Endodermal cell (in vitro differentiated cells): Measurements from ENCODE around the gene JAKMIP1. TPM values are rescaled to one million over a fixed set of nuclear protein-coding genes. Genes with fewer than 3 reads are reported as not detected.

Experiments used
- DNase-seq: peaks from one replicate; pipeline ENCODE4 v3.0.0-alpha.2; 2017
- H3K27ac ChIP-seq: 2 replicates; pipeline ENCODE4 v1.5.1; 2013; ENCODE audit warnings: mild to moderate bottlenecking, low read depth, low read length, moderate library complexity
- H3K27me3 ChIP-seq: 2 replicates; pipeline ENCODE4 v1.6.1; 2013; ENCODE audit warnings: mild to moderate bottlenecking, low read length, moderate library complexity; ENCODE audit not compliant: insufficient read depth, control insufficient read depth, poor library complexity, severe bottlenecking
- H3K36me3 ChIP-seq: 2 replicates; pipeline ENCODE4 v1.7.0; 2013; ENCODE audit warnings: mild to moderate bottlenecking, low read length, moderate library complexity; ENCODE audit not compliant: control insufficient read depth, insufficient read depth
- H3K4me1 ChIP-seq: one replicate; pipeline ENCODE4 v1.7.0; 2013; ENCODE audit warnings: low read length; ENCODE audit not compliant: control insufficient read depth, insufficient read depth
- H3K4me3 ChIP-seq: 2 replicates; pipeline ENCODE4 v1.5.1; 2013; ENCODE audit warnings: mild to moderate bottlenecking, low read length, moderate library complexity
- H3K9ac ChIP-seq: 2 replicates; pipeline ENCODE4 v1.6.1; 2013; ENCODE audit warnings: mild to moderate bottlenecking, low read length, moderate library complexity; ENCODE audit not compliant: poor library complexity, severe bottlenecking; ENCODE audit errors: extremely low read depth
- H3K9me3 ChIP-seq: 2 replicates; pipeline ENCODE4 v1.6.1; 2013; ENCODE audit warnings: mild to moderate bottlenecking, low read length, moderate library complexity; ENCODE audit not compliant: control insufficient read depth
- H3K27ac Mint-ChIP-seq: 2 replicates; pipeline ENCODE4 v1.8.0; 2020; ENCODE audit warnings: mixed read lengths
- H3K27me3 Mint-ChIP-seq: 2 replicates; pipeline ENCODE4 v1.8.0; 2021; ENCODE audit warnings: mild to moderate bottlenecking, mixed read lengths; ENCODE audit not compliant: insufficient read depth
- H3K36me3 Mint-ChIP-seq: 2 replicates; pipeline ENCODE4 v1.8.0; 2020; ENCODE audit warnings: low read depth, mixed read lengths
- H3K4me1 Mint-ChIP-seq: 2 replicates; pipeline ENCODE4 v1.8.0; 2020; ENCODE audit warnings: mixed read lengths
- H3K4me3 Mint-ChIP-seq: 2 replicates; pipeline ENCODE4 v1.8.0; 2020; ENCODE audit warnings: mild to moderate bottlenecking, moderate library complexity, mixed read lengths
- H3K9me3 Mint-ChIP-seq: 2 replicates; pipeline ENCODE4 v1.8.0; 2020; ENCODE audit warnings: mild to moderate bottlenecking, mixed read lengths
- WGBS, 2 experiments: methylation state at CpG; one replicate each; pipeline versions ENCODE4 v1.1.5 to v1.1.7; 2013; ENCODE audit warnings: missing lambda C conversion rate in 2 of 2, mixed read lengths in 1 of 2; ENCODE audit not compliant: insufficient coverage in 1 of 2, insufficient read length in 1 of 2; 5-methylcytosine and 5-hydroxymethylcytosine counted together
- total RNA-seq, 2 donors: library from RNA; stranded (reverse); fragmentation: NEBNext Ultra II Directional in 1 of 2; extraction: Animal tissue kit (Norgen Biotek cat#: 25700) in 1 of 2; gene quantifications; 2 replicates in 1 of 2; 3 replicates in 1 of 2; pipeline ENCODE4 v1.2.1, GENCODE V29; 2021
- TF ChIP-seq, protein P1 (sequence below): fragments of 200-600 bp; sonication (generic); conservative IDR thresholded peaks from 2 replicates; pipeline ENCODE4 v1.5.0; 2021; ENCODE audit warnings: antibody characterized with exemption, mild to moderate bottlenecking

Gene JAKMIP1
- total RNA-seq, 2 donors from 2014 or later: 10.4 to 11.2 TPM

DNA sequence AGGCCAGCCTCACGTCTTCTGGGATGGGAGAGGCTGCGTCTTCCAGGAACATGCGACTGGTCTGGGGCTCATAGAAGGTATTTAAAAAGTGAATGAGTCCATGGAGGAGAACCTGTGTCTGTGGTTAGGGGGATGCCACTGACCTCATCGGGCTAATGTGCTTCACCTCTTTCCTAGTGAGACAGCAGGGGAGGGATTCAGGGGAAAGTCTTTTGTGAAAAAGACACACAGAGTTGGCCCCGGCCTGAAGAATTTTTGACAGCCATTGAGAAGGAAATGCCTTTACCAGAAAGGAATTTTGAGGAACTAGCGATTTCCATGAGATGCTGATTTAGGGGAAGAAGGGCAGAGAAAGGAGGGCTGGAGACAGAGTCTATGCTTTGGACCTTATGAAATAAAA lies 171.1 kb downstream of the JAKMIP1 start:
- no peak overlapping the region for H3K4me3 Mint-ChIP-seq
- whole genome bisulfite sequencing, 2 experiments: 67 to 73% methylated on average over 5 to 6 of the region's 6 CpGs
- DNase-seq: no peak

DNA sequence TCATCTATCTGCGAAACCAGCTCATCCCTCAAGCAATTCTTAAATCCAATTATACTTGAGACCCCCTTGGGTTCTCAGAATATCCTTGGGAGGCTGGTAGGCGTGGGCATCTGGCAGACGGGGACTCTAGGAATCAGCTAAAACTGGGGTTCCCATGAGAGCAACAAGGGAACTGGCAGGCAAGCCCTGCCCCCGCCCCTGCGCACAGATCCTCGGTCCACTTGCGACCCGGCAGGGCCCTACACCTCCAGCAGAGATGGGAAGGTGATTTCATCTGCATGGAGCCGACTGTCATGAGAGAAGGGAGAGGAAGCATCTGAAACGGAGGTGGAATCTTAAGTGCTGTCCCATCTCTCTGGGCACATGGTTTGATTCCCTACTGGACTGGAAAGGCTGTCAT lies 172.2 kb downstream of the JAKMIP1 start:
- H3K27ac Mint-ChIP-seq: no peak overlapping the region

More for the DNA sequence above, 171.1 kb downstream of the JAKMIP1 start:
- H3K27me3 Mint-ChIP-seq: no peaks in the 10 kb centered on the region
- Histone ChIP-seq H3K9me3 (no peaks in the 10 kb centered on the region), H3K9ac (no peak overlapping the region), H3K4me3 (no peak overlapping the region), H3K27ac (no peak overlapping the region), H3K27me3 (no peaks in the 10 kb centered on the region), H3K4me1 (no peaks in the 10 kb centered on the region), H3K36me3 (no peaks in the 10 kb centered on the region)
- TF ChIP-seq, protein P1, sequence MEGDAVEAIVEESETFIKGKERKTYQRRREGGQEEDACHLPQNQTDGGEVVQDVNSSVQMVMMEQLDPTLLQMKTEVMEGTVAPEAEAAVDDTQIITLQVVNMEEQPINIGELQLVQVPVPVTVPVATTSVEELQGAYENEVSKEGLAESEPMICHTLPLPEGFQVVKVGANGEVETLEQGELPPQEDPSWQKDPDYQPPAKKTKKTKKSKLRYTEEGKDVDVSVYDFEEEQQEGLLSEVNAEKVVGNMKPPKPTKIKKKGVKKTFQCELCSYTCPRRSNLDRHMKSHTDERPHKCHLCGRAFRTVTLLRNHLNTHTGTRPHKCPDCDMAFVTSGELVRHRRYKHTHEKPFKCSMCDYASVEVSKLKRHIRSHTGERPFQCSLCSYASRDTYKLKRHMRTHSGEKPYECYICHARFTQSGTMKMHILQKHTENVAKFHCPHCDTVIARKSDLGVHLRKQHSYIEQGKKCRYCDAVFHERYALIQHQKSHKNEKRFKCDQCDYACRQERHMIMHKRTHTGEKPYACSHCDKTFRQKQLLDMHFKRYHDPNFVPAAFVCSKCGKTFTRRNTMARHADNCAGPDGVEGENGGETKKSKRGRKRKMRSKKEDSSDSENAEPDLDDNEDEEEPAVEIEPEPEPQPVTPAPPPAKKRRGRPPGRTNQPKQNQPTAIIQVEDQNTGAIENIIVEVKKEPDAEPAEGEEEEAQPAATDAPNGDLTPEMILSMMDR: no peak
- no peaks in the 10 kb centered on the region for H3K9me3 Mint-ChIP-seq
- H3K4me1 Mint-ChIP-seq: no peaks in the 10 kb centered on the region
- H3K27ac Mint-ChIP-seq: no peak overlapping the region
- no peaks in the 10 kb centered on the region for H3K36me3 Mint-ChIP-seq

DNA sequence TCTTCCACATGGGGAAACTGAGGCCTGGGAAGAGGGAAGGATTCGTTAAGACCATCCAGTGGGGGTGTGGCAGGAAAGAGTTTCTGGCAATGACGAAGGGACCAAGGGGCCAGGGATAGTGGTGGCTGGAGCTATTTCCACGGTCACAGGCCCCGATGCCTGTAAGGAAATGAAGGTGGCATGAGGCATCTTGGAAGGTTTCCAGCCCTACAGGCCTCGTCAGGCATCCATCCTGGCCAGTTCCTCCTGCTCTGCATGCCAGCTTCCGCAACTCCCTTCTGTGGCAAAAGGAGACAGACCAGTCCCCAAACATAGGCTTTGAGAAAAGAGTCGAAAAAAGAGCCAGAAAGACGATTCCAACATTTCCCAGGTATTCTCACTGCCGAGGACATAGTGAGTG lies 173.0 kb downstream of the JAKMIP1 start:
- WGBS, 2 experiments: 91 to 97% methylated on average over 9 of the region's 9 CpGs
- Mint-ChIP-seq H3K9me3 (no peaks in the 10 kb centered on the region), H3K4me3 (no peak overlapping the region), H3K36me3 (no peaks in the 10 kb centered on the region), H3K27me3 (no peaks in the 10 kb centered on the region), H3K27ac (no peak overlapping the region), H3K4me1 (no peaks in the 10 kb centered on the region)
- Histone ChIP-seq H3K36me3 (no peaks in the 10 kb centered on the region), H3K4me3 (no peak overlapping the region), H3K27me3 (no peaks in the 10 kb centered on the region), H3K9me3 (no peaks in the 10 kb centered on the region), H3K4me1 (no peaks in the 10 kb centered on the region), H3K27ac (no peak overlapping the region), H3K9ac (no peak overlapping the region)
- TF ChIP-seq, protein P1: no peak
- no peak for DNase-seq

More for the DNA sequence above, 172.2 kb downstream of the JAKMIP1 start:
- Mint-ChIP-seq H3K9me3 (no peaks in the 10 kb centered on the region), H3K4me3 (no peak overlapping the region), H3K36me3 (no peaks in the 10 kb centered on the region), H3K4me1 (no peaks in the 10 kb centered on the region), H3K27me3 (no peaks in the 10 kb centered on the region)
- Histone ChIP-seq H3K27me3 (no peaks in the 10 kb centered on the region), H3K9ac (no peak overlapping the region), H3K4me1 (no peaks in the 10 kb centered on the region), H3K36me3 (no peaks in the 10 kb centered on the region), H3K4me3 (no peak overlapping the region), H3K9me3 (no peaks in the 10 kb centered on the region), H3K27ac (no peak overlapping the region)
- 89 to 90% methylated on average over 9 to 10 of the region's 10 CpGs for WGBS, 2 experiments
- DNase-seq: no peak
- TF ChIP-seq, protein P1: no peak
